DMS79 (cell line): ENCODE results near the gene TMEM82.

Source experiments
- DNase-seq: peaks from one replicate; lab custom pipeline; 2025; lab: John Stamatoyannopoulos, UW

The TMEM82 gene

DNA sequence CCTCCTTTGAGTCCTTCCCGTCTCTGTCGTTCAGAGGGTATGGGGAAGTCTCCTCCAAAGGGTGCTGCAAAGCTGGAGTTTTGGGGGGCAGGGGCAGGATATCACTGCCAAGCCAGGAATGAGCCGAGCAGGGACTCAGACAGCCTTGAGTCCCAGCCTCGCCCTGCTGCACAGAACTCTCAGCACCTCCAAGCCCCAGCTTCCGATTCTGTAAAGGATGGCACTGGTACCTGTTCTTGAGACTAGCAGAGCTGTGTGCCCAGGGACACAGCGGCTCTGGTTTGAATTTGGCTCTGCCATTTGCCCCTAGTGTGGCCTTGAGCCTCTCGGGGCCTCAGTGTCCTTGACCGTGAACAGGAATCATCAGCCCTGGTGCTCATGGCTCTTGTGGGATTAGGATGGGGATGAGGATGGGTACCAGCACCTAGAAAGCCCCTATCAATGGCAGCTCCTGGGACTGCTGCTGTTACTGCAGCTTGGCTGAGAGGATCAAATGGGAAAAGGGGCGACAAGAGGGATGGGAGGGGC, 14.8 kb downstream of the TMEM82 start:
- no peak for DNase-seq

DNA sequence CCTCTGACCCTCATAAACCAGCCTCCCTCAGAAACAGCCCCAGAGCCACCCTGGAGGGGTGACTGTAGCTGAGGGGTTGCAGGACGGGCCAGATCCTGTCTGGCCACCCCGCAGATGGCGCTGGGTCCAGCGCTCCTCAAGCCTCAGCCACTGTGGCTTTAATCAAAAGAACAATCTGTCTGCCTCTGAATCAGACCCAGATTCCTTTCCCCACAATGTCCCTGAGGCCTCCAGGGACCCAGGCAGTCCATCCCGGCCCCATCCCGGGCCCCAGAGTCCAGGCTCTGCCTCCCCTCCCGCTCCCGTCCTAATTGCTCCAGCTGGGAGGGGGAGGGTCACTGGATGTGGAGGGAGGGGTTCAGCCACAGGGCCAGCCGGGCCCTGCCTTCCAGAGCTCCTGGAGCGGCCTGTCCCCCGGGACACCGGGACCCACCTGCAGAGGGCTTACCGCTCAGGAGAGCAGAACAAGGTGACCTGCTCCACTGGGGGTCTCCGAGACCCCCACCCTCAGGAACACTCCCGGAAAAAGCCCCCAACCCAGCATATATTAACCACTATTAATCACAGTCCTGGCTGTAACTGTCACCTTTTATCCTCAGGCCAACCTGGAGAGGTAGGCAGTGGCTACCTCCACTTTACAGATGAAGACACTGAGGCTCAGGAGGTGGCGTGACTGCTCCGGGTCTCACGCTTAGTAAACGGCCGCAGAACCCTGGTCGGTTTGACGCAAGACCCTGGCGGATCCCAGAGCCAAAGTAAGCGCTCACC, 15.5 kb downstream of the TMEM82 start:
- no peak for DNase-seq

DNA sequence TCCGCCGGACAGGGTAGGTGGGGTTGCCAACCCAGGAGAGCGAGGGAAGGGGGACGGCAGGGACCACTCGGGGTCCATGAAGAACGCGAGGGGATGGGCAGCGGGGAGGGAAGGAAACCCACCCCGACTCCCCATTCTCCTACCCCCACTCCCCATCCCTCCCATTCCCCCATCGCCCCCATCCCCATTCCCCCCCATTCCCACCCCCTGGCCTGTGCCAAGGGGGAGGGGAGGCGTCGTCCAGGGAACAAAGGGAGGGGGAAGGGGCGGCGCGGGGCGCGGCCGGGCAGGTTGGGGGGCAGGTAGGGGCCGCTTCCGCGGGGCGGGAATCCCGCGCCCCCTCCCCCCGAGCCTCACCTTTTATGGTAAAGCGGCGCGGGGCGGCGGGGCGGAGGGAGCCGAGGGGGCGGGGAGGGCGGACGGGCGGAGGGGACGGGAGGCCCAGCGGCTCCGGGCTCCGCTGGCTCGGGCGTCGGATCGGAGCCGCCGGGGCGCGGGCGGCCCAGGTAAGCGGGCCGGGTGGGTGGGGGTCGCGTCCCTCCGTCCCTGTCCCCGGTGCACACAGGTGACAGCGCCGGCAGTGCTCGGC, 16.1 kb downstream of the TMEM82 start, which contains the start of gene FBLIM1:
TSS of gene FBLIM1 (plus strand) at position 453 of the 589 bp plus-strand sequence. CDS start 6,189 bp downstream, outside the sequence.
- no peak for DNase-seq

DNA sequence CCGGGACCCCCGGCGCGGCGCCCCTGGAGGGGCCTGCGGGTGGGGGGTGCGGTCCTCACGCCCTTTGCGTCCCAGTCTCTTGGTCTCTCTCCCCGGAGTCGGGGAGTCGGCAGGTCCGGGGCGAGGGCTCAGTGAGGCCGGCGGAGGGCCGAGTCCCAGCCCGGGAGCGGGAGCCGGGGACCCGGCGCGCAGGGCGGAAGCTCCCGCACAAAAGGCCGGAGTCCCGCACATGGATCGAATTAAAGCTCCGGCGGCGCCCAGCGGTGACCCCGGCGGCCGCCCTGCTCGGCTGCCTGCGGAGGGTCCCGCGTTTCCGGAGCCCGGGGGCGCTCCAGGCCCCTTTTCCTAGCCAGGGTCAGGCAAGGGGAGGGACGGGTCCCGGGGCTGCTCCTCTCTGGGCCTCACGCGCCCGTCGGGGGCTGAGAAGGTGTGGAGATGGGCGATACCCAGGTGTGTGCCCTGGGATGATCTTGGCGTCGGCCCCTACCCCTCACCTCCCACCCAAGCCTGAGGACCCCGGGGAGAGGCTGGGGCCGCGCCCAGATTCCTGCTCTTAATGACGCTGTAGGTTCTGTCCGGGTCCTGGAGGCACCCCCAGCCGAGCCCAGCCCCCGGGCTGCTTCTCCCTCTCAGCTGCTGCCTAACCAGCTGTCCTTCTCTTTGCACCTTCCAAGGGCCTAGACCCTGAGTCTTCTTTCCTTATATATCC, 16.8 kb downstream of the TMEM82 start:
- DNase-seq: no peak

DNA sequence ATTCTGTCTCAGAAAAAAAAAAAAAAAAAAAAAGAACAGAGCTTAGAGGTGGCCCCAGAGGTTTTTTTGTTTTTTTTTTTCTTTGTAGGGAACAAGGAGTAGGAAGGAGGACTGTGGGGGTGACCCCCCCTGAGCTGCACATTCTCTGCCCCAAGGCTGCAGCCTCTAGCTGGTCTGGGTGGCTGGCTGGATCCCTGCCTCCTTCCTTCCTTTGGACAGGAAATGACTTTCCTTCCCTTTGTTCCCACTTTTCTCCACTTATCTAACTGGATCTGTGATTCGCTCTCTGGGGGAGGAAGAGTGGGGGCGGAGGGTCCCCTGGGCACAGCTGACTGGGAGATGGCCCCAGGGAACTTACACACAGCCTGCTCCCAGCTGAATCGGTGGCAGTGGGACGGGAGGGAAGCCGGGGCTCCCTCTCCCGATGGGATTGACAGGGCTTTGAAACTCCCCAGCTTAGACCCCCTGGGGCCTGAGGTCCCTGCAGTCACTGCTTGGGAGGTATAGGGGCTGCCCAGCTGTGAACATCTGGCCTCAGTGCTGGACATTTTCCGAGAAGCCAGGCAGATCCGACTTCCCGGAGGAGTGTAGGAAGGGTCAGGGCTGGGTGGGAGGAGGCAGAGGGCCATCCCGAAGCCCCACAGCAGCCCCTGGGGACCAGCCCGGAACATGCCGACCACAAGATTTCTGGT, 18.4 kb downstream of the TMEM82 start:
- DNase-seq: no peak

DNA sequence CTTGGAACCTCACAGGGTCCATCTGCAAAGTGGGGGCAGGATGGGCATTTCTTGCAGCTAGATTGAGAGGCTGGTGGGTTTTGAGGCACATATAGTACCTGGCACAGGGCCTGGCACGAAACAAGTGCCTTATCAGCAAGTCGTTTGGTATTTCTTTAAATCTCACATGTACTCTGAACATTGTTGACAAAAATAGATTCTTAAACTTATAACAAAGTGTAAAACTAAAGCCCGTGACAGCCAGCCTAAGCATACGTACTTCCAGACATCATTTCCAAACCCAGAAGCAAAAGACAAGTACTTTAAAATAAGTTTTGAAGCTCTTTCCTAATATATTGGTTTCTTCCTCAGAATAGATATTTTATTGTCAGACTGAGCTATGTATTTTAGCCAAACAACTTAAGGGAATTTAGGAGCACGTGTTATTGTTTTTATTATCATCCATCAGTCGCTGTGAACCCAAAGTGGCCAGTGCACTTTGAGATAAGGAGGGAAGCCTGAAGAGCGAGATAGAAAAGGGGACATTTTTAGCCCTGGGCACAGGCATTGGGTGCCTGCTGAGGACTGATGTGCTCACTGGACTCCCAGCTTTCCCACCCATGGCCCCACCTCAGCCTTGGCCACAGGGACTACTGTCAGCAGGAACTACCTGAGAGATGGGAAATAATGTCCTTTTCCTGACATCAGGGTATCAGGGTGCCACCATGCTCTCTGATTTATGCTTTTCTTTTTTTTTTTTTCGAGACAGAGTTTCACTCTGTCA, 19.2 kb downstream of the TMEM82 start:
- DNase-seq: no peak

DNA sequence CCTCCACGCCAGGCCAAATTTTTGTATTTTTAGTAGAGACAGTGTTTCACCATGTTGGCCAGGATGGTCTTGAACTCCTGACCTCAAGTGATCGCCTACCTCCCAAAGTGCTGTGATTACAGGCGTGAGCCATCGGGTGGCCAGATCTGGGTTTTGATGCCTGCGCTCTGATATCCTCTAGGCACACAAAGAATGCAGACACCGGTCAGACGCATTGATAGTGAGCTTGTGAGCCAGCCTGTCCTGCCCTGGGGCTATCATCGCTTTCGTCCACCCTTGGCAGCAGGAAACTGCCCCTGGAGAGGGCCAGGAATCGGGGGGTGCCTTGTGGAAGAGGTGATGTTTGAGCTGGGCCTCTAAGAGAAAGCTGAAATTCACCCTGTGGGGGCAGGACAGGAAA, 20.2 kb downstream of the TMEM82 start:
- DNase-seq: no peak

DNA sequence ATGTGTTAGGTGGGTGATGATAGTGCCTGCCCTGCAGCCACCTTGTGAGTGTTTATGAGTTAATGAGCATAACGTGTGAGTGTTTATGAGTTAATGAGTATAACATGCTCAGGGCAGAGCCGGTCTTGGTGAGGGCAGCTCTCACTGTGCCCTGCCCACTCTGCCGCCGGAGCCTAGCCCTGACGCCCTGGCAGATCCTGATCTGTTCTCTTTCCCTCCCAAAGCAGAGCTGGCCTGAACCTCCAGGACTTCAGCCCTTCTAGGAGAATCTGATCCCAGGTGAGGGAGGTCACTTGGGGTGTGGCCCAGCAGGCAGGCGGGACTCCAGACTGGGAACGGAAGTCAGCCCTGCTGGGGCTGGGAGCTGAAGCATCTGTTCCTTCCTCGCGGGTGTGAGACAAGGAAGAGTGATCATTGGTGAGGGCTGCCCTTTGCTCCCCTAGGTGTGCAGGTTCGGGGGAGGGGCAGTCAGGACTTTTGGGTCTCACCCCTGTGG, 22.0 kb downstream of the TMEM82 start:
- no peak for DNase-seq

DNA sequence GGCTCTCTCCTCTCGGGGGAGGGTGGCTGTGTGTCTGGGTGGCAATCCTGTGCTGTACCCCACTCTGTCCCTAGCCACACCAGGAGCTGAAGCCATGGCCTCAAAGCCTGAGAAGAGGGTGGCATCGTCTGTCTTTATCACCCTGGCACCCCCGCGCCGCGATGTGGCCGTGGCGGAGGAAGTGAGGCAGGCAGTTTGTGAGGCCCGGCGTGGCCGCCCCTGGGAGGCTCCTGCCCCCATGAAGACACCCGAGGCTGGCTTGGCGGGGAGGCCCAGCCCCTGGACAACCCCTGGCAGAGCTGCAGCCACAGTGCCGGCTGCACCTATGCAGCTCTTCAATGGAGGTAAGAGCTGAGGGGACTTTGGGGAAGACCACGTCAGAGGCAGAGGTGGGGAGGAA, 22.6 kb downstream of the TMEM82 start:
- DNase-seq: no peak

DNA sequence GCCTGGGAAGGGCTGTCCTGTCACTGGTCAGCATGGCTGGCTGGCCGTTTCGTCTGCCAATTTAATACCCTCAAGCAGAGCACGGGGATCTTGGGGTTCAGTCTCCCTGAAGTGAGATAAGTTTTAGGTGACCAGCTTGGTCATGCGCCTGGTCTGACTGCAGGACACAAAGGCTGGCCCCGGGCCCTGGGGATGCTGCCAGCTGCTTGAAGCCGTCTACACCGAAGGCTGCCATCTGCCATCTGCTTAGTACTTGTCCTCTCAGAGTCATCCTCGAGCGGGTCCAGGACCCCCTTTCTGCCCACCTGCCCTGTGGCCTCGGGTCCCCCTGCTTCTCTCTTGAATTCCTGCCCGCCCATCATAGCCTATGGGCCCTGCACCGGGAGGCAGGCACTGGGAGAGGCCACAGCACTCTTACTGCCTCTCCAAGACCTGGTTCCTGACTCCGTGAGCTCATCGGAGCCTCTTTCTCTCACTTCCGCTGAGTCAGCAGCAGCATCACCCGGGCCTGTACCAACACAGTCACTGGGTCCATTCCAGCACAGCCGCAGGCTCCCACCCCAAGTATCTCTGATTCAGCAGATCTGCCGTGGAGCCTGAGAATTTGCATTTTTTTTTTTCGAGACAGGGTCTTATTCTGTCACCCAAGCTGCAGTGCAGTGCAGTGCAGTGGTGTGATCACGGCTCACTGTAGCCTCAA, 23.3 kb downstream of the TMEM82 start:
- DNase-seq: no peak

DNA sequence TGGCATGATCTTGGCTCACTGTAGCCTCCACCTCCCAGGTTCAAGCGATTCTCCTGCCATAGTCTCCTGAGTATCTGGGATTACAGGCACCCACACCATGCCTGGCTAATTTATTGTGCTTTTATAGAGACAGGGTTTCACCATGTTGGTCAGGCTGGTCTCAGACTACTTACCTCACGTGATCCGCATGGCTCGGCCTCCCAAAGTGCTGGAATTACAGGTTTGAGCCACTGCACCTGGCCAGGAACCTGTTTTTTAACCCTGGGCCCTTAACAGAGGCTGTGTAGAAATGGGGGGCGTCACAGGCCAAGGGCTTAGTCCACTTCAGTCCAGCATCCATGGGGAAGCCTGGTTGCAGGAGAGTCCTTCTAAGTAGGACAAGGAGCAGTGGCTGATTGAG, 25.6 kb downstream of the TMEM82 start:
- no peak for DNase-seq

DNA sequence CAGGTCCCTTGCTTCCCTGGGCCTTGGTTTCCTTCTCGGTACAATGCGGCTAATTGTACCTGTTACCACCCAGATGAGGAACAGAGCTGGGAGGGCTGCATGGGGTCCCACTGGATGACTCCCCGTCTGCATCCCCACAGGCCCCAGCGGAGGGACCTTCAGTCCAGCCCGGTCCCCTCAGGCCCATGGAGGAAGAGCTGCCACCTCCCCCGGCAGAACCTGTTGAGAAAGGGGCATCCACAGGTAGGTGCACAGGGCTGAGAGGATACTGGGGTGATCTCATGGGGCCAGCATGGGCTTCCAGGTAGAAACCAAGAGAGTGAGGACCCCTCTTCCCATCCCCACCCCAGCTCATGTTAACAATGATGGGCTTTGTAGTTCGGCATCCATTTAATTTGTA, 26.1 kb downstream of the TMEM82 start:
- DNase-seq: no peak

DNA sequence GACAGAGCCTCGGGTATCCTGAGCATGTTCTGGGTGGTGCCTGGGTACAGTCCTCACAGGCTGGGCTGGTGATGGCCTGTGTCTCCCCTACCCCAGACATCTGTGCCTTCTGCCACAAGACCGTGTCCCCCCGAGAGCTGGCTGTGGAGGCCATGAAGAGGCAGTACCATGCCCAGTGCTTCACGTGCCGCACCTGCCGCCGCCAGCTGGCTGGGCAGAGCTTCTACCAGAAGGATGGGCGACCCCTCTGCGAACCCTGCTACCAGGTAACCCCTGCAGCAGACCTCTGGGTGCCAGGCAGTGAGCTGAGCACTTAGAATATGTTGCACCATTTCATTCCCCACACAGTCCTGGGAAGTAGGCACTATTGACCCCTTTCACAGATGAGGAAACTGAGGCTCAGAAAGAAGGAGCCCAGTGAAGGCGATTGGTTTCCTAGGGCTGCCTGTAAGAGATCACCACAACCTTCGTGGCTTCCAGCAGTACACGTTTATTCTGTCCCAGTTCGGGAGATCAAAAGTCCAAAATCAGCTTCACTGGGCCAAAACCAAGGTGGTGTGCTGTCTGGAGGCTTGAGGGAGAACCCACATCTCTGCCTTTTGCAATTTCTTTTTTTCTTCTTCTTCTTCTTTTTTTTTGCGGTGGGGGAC, 28.1 kb downstream of the TMEM82 start:
- no peak for DNase-seq

DNA sequence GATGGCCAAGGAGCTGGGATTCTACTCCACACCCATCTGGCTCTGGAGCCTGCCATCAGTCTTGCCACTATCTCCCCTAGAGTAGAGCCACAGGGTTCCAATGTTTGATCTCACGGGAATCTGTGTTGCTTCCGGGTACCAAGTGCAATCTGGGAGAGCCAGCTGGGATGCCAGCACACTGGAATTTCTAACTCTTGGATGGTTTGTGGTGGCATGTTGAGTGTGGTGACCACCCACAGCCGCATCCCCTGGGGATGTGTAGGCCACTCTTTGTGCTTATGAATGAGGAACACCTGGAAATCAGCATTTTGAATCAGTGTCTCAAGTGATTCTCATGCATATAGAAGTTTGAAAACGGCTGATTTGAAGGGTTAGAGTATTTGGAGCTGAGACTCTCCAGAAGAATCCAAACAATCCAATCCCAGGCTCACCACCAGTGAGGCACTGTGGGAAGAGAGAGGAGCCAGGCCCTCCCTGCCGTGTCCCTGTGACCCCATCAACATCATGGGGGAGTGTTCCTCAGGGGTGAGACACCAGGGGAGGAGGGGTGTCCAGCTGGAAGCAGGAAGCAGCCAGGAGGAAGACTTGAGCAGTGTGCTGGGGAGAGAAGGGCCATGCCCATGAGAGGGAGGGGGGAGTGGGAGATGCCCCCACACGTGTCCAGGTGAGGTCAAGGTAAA, 29.7 kb downstream of the TMEM82 start:
- DNase-seq: no peak

DNA sequence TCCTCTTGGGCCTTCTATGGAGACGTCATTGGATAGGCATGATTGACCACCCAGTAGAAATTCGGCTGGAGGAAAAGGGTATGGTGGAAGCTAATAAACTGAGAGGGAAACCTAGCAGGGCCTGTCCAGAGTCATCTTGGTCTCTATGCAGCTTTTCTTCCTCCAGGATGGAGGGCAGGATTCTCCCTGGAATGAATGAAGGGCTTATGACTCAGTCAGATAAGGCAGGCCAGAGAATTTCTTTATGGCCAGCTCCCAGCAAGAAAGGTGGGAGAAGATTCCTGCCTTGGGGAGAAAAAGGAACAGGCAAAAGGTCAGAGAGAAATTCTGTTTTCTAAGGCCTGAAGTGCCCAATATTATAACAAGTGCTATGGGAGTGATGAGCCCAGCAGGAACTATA, 33.4 kb downstream of the TMEM82 start:
- no peak for DNase-seq

DNA sequence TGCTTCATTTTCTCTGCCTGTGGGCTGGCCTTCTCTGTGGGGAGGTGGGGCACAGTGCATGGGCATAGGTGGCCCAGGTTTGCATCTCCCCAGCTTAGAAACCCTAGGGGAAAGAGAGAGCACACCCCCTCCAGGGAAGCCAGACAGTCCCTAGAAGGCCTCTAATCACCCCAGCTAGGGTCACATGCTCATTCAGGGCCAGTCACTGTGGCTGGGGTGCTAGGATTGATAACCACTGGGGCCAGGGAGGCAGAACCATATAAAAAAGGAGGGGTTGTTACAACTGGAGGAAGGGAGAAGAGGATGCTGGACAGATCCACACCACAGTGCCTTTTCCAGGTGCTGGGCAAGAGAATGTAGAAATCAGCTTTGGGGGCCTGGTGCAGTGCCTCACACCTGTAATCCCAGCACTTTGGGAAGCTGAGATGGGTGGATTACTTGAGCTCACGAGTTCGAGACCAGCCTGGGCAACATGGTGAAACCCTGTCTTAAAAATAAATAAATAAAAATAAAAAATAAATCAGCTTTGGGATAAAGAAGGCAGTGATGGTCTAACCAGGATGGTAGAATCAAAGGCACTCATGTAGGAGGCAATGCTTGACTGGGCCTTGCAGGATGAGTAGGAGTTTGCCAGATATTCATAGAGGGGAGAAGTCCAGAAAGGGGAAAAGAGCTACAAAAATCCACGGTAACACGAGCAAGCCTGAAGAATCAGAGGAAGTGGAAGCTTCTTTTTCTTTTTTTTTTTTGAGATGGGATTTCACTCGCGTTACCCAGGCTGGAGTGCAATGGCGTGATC, 35.8 kb downstream of the TMEM82 start:
- no peak for DNase-seq

DNA sequence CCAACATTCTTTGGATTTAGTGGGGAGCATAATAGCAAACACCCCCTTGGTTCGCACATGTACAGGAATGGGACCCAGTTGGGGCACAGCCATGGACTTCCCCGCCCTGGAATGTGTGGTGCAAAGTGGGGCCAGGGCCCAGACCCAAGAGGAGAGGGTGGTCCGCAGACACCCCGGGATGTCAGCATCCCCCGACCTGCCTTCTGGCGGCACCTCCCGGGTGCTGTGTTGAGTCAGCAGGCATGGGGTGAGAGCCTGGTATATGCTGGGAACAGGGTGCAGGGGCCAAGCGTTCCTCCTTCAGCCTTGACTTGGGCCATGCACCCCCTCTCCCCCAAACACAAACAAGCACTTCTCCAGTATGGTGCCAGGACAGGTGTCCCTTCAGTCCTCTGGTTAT, 43.4 kb downstream of the TMEM82 start:
- no peak for DNase-seq

DNA sequence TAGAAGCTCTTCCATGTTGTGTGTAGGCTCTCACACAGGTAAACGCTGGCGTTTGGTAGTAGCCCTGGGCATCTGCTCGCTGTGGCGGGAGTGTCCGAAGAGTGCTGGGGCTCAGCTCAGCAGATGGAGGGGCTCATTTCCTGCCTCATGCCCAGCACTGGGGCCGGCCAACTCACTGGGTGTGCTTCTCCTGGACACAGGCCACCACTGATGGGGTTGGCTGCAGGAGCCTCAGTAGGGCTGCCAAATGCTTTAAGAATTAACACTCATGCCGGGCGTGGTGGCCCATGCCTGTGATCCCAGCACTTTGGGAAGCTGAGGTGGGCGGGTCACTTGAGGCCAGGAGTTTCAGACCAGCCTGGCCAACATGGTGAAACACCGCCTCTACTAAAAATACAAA, 44.3 kb downstream of the TMEM82 start:
- DNase-seq: no peak
